Effector CD8-positive, alpha-beta T cell (primary cell): ENCODE data around the gene CNP.
A peak's percentile ranks its signal among the peaks of the same experiment; 100 is the strongest.
"Not testable (repeated sequence)": the region's sequence is repeated elsewhere in the genome, so short reads cannot be mapped to it uniquely, and the experiment has no call there.

Experiments
- DNase-seq: peaks from one replicate; lab custom pipeline; 2025; lab: John Stamatoyannopoulos, UW
- total RNA-seq, 4 experiments: gene quantifications; one replicate each; lab custom pipeline; 2026; lab: John Stamatoyannopoulos, UW

CNP gene
- 47.3 to 57.1 (median 53.1) reads per million in 4 experiments for total RNA-seq

- DNase-seq = peak; percentile 86
These were observed at the start of gene CNP for GRCh38 chr17:41966463-41967140. TSS of gene CNP (plus strand) at chr17:41966795. CDS start at chr17:41966885, 90 bp downstream.

DNA sequence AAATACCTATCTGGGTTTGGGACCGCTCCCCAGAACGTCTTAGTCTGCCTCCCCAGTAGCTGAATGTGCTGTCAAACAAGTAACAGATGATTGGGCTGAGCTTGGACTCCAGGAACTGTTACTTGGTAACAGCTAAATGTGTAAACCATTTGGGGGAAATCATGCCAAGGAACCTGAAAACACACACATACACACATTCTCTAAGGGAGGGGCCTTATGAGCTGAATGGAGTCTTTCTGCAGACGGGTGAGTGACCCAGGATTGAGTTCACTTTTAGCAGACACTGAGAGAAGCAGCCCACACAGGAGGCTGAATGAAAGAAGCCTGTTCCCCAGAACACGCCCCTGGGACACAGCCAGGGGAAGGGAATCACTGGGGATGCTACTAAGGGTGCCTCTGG is 49.4 kb upstream of the CNP start:
- DNase-seq = no peak

DNA sequence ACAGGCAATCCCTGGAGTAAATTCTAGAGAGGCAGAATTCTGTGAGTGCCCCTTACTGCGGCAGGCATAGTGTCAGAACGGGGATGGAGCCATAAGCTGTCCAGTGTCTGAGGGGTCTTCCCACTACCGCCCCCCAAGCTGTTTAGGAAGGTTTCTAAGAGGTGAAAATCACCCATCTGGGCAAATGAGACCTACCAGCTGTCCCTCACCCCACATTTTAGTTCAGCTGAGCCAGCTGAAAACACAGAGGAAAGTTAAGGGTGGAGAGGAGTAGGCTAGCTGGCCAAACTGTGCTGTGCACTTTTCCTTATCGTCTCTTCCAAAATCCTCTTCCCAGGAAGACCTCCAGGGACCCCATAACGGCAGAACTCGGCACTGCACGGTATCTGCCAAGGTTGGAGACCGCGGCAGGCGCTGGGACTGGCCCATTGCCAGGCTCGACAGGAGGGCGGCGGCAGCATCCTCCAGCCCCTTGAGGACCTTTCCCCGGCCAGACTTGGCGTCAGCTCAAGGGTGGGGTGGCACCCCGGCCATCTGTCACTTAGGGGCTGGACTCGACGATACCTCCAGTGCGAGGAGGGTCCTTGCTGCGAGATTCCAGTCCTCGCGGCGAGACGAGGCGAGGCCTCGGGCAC is 48.8 kb upstream of the CNP start:
- DNase-seq = peak; percentile 25

DNA sequence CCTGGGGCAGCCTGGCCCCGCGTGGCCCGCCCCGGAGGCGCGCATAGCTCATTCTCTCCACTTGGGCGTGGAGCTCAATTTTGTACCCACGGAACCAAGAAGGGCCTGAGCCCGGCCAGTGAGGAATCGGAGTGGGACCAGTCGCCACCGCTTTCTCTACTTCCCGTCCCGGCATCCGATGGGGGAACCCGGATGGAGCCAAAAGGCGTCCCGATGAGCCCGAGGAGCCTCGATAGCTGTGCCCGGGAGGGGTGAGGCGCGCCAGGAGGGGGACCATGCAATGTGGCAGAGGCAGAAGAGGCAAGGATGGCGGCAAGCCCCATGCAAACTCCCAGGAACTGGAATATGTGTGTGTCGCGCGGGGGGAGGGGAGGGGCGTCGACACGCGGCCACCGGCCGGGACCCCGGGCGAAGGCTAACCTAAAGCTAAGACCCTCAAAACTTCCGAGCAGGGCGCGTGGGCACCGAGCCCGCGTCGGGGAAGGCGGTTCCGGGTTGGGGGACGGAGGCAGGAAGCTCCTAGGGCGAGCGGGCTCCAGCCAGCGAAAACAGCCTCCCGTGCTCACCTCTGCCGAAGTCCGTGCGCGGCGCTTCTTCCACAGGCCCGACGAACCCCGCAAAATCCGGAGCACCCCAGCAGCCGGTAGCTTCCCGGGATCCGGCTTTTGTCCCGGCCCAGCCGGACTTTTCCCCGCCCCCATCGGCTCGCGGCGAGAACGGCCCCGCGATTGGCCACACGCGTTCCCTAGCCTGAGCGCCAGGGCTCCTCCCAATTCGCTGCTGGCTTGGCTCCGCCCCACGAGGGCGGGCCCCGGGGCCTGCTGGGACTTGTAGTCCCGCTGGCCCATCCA is 48.1 kb upstream of the CNP start, which contains the start of gene ACLY:
TSS of gene ACLY (minus strand) at position 638 of the 851 bp plus-strand sequence. CDS start 5,078 bp downstream, outside the sequence.
- DNase-seq = peak; percentile 94

DNA sequence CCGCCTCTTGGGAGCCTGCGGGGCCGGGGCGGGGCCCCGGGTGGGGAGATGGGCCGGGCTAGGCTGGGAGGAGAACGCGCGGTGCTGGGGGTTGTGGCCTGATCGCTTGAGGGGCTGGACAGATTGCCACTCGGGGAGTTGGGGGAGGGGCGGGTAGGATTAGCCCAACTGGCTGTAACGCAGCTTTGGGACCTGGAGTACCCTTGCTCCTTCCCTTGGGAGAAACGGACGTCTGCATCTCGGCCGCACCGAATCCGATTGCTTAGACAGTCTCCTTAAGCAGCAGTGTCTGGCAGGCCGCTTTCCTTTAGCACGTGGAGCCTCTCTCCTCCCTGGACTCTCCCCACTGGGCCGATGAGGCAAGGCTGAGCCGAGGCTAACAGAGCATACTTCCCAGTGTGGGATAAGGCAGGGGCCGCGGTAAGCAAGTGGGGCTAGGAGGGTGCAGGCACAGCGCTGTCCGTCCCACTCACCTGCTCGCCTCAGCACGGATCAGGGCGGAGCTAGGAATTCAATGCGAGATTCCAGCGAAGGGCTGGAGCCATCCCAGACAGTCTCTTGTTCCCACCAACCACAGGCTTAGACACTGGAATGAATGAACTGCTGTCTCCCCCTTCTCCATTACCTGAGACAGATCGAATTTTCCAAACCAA is 47.3 kb upstream of the CNP start:
- peak; percentile 18 for DNase-seq

DNA sequence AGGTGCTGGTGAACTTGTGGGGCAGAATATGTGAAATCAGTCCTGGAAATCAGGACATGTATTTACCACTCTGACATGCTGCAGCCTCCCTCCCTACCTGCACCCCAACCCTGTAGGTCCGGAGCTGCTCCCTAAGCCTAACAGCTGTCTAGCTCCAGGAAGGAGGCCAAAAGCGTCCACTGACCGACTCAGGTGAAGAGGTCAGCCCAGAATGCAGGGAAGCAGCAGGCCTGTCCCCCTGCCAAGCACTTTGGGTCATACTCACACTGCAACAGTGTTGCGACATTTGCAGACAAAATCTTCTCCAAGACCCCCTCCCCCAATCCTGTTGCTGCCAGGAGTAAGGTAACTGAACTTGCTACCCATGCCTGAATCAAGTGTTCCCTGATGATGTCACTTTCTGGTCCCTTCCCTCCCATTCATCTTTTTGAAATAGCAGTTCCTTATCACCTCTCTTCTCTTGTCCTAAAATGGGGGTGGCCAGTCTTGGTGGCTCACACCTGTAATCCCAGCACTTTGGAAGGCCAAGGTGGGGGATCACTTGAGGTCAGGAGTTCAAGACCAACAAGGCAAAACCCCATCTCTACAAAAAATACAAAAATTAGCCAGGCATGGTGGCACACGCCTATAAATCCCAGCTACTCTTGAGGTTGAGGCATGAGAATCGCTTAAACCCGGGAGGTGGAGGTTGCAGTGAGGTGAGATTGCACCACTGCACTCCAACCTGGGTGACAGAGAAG is 46.6 kb upstream of the CNP start:
- DNase-seq = no peak

DNA sequence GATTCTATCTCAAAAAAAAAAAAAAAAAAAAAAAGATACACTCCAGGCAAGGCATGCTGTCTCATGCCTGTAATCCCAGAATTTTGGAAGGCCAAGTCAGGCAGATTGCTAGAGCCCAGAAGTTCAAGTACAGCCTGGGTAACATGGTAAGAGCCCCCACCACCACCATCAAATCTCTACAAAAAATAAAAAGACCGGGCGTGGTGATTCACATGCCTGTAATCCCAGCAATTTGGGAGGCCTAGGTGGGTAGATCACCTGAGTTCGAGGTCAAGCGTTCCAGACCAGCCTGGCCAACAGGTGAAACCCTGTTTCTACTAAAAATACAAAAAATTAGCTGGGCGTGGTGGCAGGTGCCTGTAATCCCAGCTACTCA is 46.0 kb upstream of the CNP start:
- no peak for DNase-seq

DNA sequence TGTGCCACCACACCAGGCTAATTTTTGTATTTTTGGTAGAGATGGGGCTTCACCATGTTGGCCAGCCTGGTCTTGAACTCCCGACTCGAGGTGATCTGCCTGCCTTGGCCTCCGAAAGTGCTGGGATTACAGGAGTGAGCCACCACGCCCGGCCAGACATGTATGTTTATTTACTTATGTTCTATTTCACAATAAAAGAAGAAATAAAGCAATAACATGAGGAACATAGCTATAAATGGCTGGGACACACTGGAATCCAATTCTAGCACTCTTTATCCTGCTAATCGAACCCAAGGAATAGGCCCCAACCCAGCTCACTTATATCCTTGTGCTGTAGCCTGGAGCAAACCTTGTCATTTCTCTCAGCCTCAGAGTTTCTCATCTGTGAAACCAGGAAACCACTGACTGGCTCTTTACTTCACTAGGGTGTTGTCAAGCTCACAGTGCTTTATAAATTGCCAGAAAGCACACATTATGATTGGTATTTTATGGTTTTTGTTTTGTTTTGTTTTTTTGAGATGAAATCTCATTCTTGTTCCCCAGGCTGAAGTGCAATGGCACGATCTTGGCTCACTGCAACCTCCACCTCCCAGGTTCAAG is 40.5 kb upstream of the CNP start:
- DNase-seq = no peak

DNA sequence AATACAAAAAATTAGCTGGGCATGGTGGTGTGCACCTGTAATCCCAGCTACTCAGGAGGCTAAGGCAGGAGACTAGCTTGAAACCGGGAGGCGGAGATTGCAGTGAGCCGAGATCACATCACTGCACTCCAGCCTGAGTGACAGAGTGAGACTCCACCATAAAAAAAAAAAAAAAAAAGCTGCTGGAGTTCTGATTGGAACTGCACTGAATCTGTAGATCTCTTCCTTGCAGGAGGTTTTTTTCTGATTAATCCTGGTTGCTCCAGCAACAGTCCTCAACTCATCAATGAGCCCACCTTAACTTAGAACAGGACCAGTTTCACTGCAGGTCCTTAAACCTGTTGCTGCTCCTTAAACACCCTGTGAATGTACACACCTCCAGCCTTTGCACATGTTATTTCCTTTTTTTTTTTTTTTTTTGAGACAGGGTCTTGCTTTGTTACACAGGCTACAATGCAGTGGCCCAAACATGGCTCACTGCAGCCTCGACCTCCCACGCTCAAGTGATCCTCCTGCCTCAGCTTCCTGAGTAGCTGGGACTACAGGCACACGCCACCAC is 37.8 kb upstream of the CNP start:
- no peak for DNase-seq

DNA sequence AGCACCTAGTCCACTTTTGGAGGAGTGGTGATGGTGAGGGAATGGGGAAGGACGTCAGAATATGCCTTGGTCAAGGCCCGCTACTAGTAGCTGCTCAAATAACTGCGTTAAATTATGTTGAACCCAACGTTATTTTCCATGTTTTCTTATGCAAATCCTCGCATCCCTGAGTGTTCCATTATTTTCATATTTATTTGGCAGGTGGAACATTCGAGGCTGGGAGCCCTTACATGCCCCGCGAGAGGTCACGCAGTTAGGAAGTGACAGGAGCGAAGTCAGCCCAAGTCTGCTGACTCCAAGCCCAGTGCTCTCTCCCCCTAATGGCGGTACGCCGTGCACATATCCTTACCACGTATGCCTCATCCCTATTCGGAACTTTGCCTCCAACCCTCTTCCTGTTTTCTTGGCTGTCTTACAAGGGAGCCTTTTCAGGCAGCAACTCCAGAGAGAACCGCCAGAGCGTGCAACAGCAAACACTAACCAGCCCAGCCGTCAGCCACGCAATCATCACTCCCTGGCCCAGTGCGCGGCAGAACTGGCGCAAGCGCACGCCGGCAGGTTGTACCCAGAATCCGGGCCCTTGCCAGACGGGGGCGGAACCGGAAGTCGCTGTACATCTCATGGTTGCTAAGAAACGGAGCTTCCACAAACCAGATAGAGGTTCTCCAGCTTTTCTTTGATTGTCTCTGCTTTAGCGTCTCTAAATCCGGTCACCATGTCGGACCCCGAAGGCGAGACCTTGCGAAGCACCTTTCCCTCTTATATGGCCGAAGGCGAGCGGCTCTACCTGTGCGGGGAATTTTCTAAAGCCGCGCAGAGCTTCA is 36.4 kb upstream of the CNP start, which contains the start of gene ODAD4:
TSS of gene ODAD4 (plus strand) at position 609 of the 824 bp plus-strand sequence. CDS start at position 716, 107 bp downstream.
- DNase-seq = peak; percentile 91

GRCh38 chr17:41930833-41931156 is 35.8 kb upstream of the CNP start:
- not testable (repeated sequence) for DNase-seq

DNA sequence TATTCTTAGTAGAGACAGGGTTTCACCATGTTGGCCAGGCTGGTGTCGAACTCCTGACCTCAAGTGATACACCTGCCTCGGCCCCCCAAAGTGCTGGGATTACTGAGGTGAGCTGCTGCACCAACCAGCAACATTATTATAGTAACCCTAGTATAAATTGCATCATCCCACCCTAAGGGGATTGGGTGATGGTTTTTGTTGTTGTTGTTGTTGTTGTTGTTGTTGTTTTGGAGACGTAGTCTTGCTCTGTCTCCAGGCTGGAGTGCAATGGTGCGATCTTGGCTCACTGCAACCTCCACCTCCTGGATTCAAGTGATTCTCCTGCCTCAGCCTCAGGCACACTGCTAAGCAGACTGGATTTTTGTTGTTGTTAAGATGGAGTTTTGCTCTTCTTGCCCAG is 34.9 kb upstream of the CNP start:
- not testable (repeated sequence) for DNase-seq

DNA sequence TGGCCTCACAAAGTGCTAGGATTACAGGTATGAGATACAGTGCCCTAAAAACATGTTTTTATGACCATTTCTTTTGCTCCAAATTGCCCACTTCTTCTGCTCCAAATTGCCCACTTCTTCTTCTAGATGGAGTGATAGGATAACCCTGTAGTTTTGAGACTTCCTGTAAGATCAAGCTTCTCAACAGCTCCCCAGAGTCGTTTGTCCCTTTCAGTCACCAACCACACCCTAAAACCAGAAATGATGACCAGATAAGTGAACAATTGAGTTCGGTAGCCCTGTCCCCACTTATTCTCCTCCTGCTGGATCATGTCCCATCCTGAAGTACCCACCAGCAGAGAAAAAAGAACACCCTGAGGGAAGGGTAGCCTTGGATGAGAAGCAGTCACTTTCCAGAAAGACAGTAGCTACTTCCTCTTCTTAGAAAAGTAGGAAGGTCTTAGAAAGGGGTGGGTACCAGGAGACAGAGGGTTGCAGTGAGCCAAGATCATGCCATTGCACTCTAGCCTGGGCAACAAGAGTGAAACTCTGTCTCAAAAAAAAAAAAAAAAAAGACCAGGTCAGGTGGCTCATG is 33.7 kb upstream of the CNP start:
- no peak for DNase-seq

DNA sequence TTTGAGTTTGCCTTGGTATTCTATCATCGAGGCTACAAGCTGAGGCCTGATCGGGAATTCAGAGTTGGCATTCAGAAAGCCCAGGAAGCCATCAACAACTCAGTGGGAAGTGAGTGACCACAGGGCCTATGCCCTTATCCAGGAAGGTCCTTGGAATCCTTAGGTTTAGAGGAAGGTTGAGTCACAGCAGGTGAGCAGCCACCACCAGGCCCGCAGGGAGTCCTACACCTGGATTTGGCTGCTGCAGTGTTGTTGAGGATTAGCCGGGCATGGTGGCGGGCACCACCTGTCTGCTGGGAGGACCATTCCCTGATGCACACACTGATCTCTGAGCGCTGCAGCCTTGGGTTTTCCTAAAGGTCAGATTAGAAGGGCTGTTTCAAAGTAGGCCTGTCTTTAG is 31.0 kb upstream of the CNP start:
- DNase-seq = no peak

DNA sequence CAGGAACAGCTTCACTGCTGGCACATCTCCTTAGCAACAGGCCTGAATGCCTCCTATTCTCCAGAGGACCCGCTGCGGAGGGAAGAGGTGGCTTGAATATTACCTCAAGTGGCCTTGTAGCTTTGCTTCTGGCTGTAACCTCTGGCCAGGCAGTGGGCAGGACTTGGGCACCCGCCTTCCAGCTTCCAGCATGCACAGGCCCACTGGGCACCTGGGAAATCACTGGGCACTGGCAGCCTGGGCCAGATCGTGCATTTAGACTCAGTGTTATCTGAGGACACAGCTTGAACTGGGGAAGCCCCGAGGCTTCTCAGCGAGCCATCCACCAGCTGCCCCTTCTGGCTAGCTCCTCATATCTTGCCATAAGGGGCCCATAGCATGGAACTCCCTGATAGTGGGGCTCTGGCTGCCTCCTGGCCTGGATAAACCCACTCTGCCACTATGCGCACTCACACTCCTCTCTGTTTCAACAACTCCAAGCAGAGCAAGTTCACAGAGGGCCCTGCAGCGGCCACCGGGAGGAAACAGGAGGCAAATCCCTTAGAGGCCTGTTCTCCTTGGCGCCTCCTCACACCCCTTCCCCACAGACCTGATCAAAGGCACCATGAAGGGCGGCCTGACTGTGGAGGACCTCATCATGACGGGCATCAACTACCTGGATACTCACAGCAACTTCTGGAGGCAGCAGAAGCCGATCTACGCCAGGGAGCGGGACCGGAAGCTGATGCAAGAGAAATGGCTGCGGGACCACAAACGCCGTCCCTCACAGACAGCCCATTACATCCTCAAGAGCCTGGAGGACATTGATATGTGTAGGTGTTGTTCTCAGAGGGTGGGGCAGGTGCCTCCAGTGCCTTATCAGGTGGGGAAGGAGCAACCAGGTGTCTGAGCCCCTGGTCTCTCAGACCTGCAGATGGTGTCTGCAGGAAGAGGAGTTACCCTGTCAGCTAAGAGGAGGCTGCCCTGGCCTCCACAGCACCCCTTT is 28.3 kb upstream of the CNP start:
- no peak for DNase-seq

DNA sequence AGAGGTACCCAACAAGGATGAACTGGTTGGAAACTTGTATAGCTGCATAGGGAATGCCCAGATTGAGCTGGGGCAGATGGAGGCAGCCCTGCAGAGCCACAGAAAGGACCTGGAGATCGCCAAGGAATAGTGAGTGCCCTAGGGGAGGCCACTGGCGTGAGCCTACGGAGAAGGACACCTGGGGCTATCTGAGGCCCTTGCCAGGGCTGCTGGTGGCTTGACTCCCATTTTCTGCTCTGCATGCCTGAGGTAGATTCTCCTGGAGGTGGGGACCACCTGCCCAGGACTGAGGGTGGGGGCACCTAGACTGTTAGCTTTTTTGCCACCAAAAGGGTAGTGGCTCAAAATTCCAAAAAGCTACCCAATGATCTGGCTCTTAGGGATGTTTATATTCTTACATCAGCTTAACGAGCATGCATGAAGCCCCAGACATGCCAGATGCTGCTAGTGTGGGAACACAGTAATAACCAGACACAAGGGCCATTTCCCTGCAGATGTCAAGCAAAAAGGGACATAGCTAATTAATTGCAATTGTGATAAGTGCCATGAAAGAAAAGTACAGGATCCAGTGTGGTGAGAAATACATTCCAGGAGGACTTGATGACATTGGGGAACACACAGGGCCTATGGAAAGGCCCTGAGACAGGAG is 27.4 kb upstream of the CNP start:
- DNase-seq = no peak

- DNase-seq = no peak
These were observed 26.9 kb upstream of the CNP start for GRCh38 chr17:41939693-41940090.

DNA sequence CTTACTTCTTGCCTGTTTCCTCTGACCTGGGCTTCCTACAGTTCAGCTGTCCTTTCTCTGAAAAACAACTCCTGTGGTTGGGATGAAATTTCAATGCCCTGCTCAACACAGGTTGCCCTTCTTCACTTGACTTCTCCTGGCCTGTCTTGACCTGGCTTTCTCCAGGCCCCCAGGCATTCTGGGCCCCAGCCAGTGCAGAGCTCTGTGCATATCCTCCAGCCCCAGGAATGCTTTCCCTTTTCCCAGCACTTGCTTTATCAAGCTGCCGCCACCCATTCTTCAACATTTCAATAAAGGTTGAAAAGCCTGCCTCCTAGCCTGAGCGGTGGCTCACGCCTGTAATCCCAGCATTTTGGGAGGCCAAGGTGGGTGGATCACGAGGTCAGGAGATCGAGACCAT is 25.4 kb upstream of the CNP start:
- no peak for DNase-seq
